Upper lobe of right lung (tissue), 1 donor: ENCODE data around the gene GPC5. TPM values are rescaled to one million over a fixed set of nuclear protein-coding genes. Genes with fewer than 3 reads are reported as not detected.

Experiments used
- ATAC-seq: fragments of 200-7000 bp; cut with Tn5 transposase; one replicate; pipeline ENCODE4 v1.9.1; 2020; ENCODE audit warnings: mild to moderate bottlenecking, moderate library complexity
- DNase-seq: peaks from one replicate; pipeline ENCODE4 v3.0.0-alpha.2; 2020
- H3K27ac ChIP-seq: fragments of 200-600 bp; one replicate; pipeline ENCODE4 v1.8.0; 2022
- H3K27me3 ChIP-seq: fragments of 200-600 bp; one replicate; pipeline ENCODE4 v1.8.0; 2022; ENCODE audit warnings: mild to moderate bottlenecking
- H3K36me3 ChIP-seq: fragments of 200-600 bp; one replicate; pipeline ENCODE4 v1.8.0; 2022
- H3K4me1 ChIP-seq: fragments of 200-600 bp; one replicate; pipeline ENCODE4 v1.8.0; 2022
- H3K4me3 ChIP-seq: fragments of 200-600 bp; one replicate; pipeline ENCODE4 v1.8.0; 2022; ENCODE audit warnings: mild to moderate bottlenecking
- H3K9me3 ChIP-seq: fragments of 200-600 bp; one replicate; pipeline ENCODE4 v1.8.0; 2022
- CTCF ChIP-seq: fragments of 200-600 bp; IDR thresholded peaks from one replicate; pipeline ENCODE4 v1.8.0; 2022; ENCODE audit warnings: antibody characterized with exemption
- intact Hi-C: fragments of 100-400 bp; cut with DNase I; formaldehyde crosslinking; loops from one replicate; pipeline ENCODE4 v1.11.0; 2022
- total RNA-seq: library from RNA; stranded (reverse); fragmentation: NEBNext Ultra II Directional; extraction: Animal tissue kit (Norgen Biotek cat#: 25700); gene quantifications from one replicate; pipeline ENCODE4 v1.2.1, GENCODE V29; 2021
- donor health status: DM: no; HTN: yes; CAD: no; lungs with severe emphysema.

Gene GPC5
- total RNA-seq, 1 donor from 2014 or later = 8.1 TPM

- no peaks in the 10 kb centered on the region for H3K27me3 ChIP-seq
- no peaks in the 10 kb centered on the region for H3K36me3 ChIP-seq
- H3K27ac ChIP-seq = peak overlapping the region; percentile 67
- no peak for DNase-seq
- ATAC-seq = peak; percentile 81
- H3K9me3 ChIP-seq = no peaks in the 10 kb centered on the region
- intact Hi-C loops = no loop called here
- H3K4me3 ChIP-seq = peak overlapping the region; percentile 52
- H3K4me1 ChIP-seq = peaks cover 9% of the 10 kb centered on the region
- TF ChIP-seq CTCF = no peak
These were observed 1407.8 kb downstream of the GPC5 start for GRCh38 chr13:92806215-92806614.

- intact Hi-C loops = no loop called here
- ATAC-seq = peak; percentile 33
- no peak for TF ChIP-seq CTCF
- no peaks in the 10 kb centered on the region for H3K36me3 ChIP-seq
- no peak for DNase-seq
- H3K4me3 ChIP-seq = no peak overlapping the region
- H3K27me3 ChIP-seq = no peaks in the 10 kb centered on the region
- H3K27ac ChIP-seq = no peak overlapping the region
- H3K4me1 ChIP-seq = peaks cover 9% of the 10 kb centered on the region
- H3K9me3 ChIP-seq = no peaks in the 10 kb centered on the region
These were observed 1408.9 kb downstream of the GPC5 start for GRCh38 chr13:92807353-92807752.

- Histone ChIP-seq H3K4me1 (peaks cover 9% of the 10 kb centered on the region), H3K36me3 (no peaks in the 10 kb centered on the region), H3K9me3 (no peaks in the 10 kb centered on the region), H3K27ac (no peak overlapping the region), H3K4me3 (no peak overlapping the region), H3K27me3 (no peaks in the 10 kb centered on the region)
- ATAC-seq (no peak), DNase-seq (no peak)
- no peak for TF ChIP-seq CTCF
- intact Hi-C loops = no loop called here
These were observed 1409.5 kb downstream of the GPC5 start for GRCh38 chr13:92807966-92808365.

- ATAC-seq = no peak
- intact Hi-C loops = no loop called here
- no peak for DNase-seq
These were observed 1422.9 kb downstream of the GPC5 start for GRCh38 chr13:92821324-92821723.

GRCh38 chr13:92823059-92823458, 1424.6 kb downstream of the GPC5 start:
- intact Hi-C loops = no loop called here

More at GRCh38 chr13:92821324-92821723, 1422.9 kb downstream of the GPC5 start:
- no peaks in the 10 kb centered on the region for H3K36me3 ChIP-seq
- H3K27me3 ChIP-seq = no peaks in the 10 kb centered on the region
- no peak overlapping the region for H3K4me3 ChIP-seq
- H3K4me1 ChIP-seq = no peaks in the 10 kb centered on the region
- no peak overlapping the region for H3K27ac ChIP-seq
- TF ChIP-seq CTCF = no peak
- no peaks in the 10 kb centered on the region for H3K9me3 ChIP-seq

More at GRCh38 chr13:92823059-92823458, 1424.6 kb downstream of the GPC5 start:
- Histone ChIP-seq H3K4me3 (no peak overlapping the region), H3K36me3 (no peaks in the 10 kb centered on the region), H3K9me3 (no peaks in the 10 kb centered on the region), H3K4me1 (no peaks in the 10 kb centered on the region), H3K27ac (no peak overlapping the region), H3K27me3 (peaks cover 3% of the 10 kb centered on the region)
- DNase-seq = no peak
- TF ChIP-seq CTCF = no peak
- no peak for ATAC-seq
